Measurements from ENCODE around the gene SH3GL3. TPM values are rescaled to one million over a fixed set of nuclear protein-coding genes. Genes with fewer than 3 reads are reported as not detected.

The SH3GL3 gene
- total and polyA plus RNA-seq, 10 donors: 0.06 TPM; not detected in 9

- no peaks in the 10 kb centered on the region for H3K36me3 ChIP-seq
- 87 to 100% (median 98%) methylated on average over 1 of the region's 1 CpG for WGBS, 5 donors
- DNase-seq: no peak
- H3K4me3 ChIP-seq: no peak overlapping the region
- H3K27me3 ChIP-seq (replicated peaks in 1 of 7): peaks cover 0 to 5% (median 0%) of the 10 kb centered on the region in 7 donors
- intact Hi-C loops (cut with DNase I; ENCODE audit: low total_unique reads): no loop called here
- TF ChIP-seq POLR2AphosphoS5 (IDR thresholded peaks at IDR 0.05) (no peak), CTCF (IDR thresholded peaks at IDR 0.05 in 8 of 11, conservative IDR thresholded peaks at IDR 0.05 in 3 of 11) (no peak), POLR2A (IDR thresholded peaks at IDR 0.05) (no peak)
- H3K9me3 ChIP-seq: peaks cover 0 to 20% (median 12%) of the 10 kb centered on the region in 8 donors
- no peaks in the 10 kb centered on the region for H3K4me1 ChIP-seq
- H3K27ac ChIP-seq: no peak overlapping the region
Measured at GRCh38 chr15:83498374-83498773, 51.2 kb downstream of the SH3GL3 start.

DNA sequence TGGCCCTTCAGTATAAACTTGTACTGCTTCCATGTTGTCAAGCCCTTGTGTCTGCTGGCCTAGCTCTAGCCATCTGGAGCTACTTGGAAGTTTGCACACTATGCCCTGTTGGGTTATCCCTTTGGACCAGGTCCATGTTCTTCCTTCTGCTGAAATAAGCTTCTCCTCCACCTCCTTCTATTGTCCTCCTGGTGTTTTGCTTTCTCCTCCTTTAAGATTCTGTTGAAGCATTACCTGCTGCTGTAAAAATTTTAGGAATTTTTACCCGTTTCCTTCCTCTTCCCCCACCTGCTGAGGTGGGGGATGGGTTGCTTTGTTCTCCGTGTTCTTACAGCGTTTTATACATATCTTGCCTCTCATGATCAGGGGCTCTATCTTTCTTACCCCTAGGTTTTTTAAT, 51.7 kb downstream of the SH3GL3 start:
- Histone ChIP-seq H3K9me3 (peaks cover 0 to 20% (median 12%) of the 10 kb centered on the region in 8 donors), H3K27me3 (replicated peaks in 1 of 7) (peaks cover 0 to 5% (median 0%) of the 10 kb centered on the region in 7 donors), H3K4me3 (no peak overlapping the region), H3K4me1 (no peaks in the 10 kb centered on the region), H3K27ac (no peak overlapping the region), H3K36me3 (no peaks in the 10 kb centered on the region)
- no peak for DNase-seq
- WGBS, 5 donors: 62 to 83% (median 76%) methylated on average over 3 of the region's 3 CpGs
- TF ChIP-seq POLR2AphosphoS5 (IDR thresholded peaks at IDR 0.05) (no peak), POLR2A (IDR thresholded peaks at IDR 0.05) (no peak)
- intact Hi-C loops (cut with DNase I; ENCODE audit: low total_unique reads): no loop called here

DNA sequence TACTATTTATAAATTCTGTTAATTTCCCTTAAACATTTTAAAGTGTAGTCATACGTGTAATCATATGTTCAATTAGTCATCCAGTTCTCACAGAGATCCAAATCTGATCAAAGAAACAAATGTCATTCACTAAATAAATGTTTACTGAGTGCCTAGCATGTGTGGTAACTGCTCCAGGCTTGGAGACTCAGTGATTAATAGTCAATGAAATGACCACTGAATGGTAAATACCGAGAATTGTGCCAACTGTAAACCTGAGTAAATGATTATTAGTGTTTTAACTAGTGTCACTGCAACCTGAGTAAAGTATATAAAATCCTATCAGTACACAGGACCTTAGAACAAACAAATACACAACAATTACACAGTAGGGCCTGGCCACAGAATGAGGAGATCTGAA, 52.3 kb downstream of the SH3GL3 start:
- Histone ChIP-seq H3K27me3 (replicated peaks in 1 of 7) (peaks cover 0 to 5% (median 0%) of the 10 kb centered on the region in 7 donors), H3K4me1 (no peaks in the 10 kb centered on the region), H3K4me3 (no peak overlapping the region), H3K27ac (no peak overlapping the region), H3K36me3 (no peaks in the 10 kb centered on the region), H3K9me3 (peaks cover 0 to 20% (median 12%) of the 10 kb centered on the region in 8 donors)
- TF ChIP-seq CTCF (IDR thresholded peaks at IDR 0.05 in 8 of 11, conservative IDR thresholded peaks at IDR 0.05 in 3 of 11) (no peak), POLR2AphosphoS5 (IDR thresholded peaks at IDR 0.05) (no peak), POLR2A (IDR thresholded peaks at IDR 0.05) (no peak)
- 72 to 80% (median 75%) methylated on average over 2 of the region's 2 CpGs for WGBS, 5 donors
- intact Hi-C loops (cut with DNase I; ENCODE audit: low total_unique reads): no loop called here
- DNase-seq: no peak

- Histone ChIP-seq H3K36me3 (no peaks in the 10 kb centered on the region), H3K27ac (no peak overlapping the region), H3K4me1 (no peaks in the 10 kb centered on the region), H3K27me3 (replicated peaks in 1 of 7) (peaks cover 0 to 5% (median 0%) of the 10 kb centered on the region in 7 donors), H3K9me3 (peaks cover 0 to 3% (median 2%) of the 10 kb centered on the region in 8 donors), H3K4me3 (no peak overlapping the region)
- 76 to 85% (median 84%) methylated on average over 4 of the region's 4 CpGs for WGBS, 5 donors
- TF ChIP-seq POLR2AphosphoS5 (IDR thresholded peaks at IDR 0.05) (no peak), POLR2A (IDR thresholded peaks at IDR 0.05) (no peak), CTCF (IDR thresholded peaks at IDR 0.05 in 8 of 11, conservative IDR thresholded peaks at IDR 0.05 in 3 of 11) (no peak)
- intact Hi-C loops (cut with DNase I; ENCODE audit: low total_unique reads): no loop called here
- DNase-seq: no peak
Measured at GRCh38 chr15:83503595-83504364, 56.6 kb downstream of the SH3GL3 start.
